ENCODE results near the gene KIAA0513. TPM values are rescaled to one million over a fixed set of nuclear protein-coding genes. Genes with fewer than 3 reads are reported as not detected.

The KIAA0513 gene
- total RNA-seq, 4 donors from 2014 or later: 18.5 to 41.3 (median 34.5) TPM

GRCh38 chr16:84990782-84991181 is 36.8 kb upstream of the KIAA0513 start:
- H3K4me1 ChIP-seq: peaks cover 36 to 45% (median 42%) of the 10 kb centered on the region in 4 donors
- peak overlapping the region in 1 of 4 donors; percentile 91 for H3K27ac ChIP-seq
- intact Hi-C loops (cut with DNase I; ENCODE audit: low total_unique reads): no loop called here
- no peaks in the 10 kb centered on the region for H3K9me3 ChIP-seq
- no peaks in the 10 kb centered on the region for H3K27me3 ChIP-seq
- 94 to 95% methylated on average over 8 to 9 of the region's 9 CpGs for WGBS, 2 donors (ENCODE audit: low coverage in 1 of 2)
- in situ Hi-C loops (cut with MboI; ENCODE audit: low pct_ligation_motif_present in 1 of 4, low pct_unique_long_range_greater_than_20kb in 1 of 4, low sequenced_read_pairs in 3 of 4): no loop called here
- DNase-seq: no peak
- TF ChIP-seq CTCF (IDR thresholded peaks at IDR 0.05): no peak
- TF ChIP-seq POLR2A (IDR thresholded peaks at IDR 0.05): no peak
- TF ChIP-seq EP300 (IDR thresholded peaks at IDR 0.05; ENCODE audit: low read depth): no peak
- no peak for TF ChIP-seq POLR2AphosphoS5 (IDR thresholded peaks at IDR 0.05)
- H3K4me3 ChIP-seq: no peak overlapping the region
- H3K36me3 ChIP-seq: peaks cover 0 to 25% (median 9%) of the 10 kb centered on the region in 4 donors

DNA sequence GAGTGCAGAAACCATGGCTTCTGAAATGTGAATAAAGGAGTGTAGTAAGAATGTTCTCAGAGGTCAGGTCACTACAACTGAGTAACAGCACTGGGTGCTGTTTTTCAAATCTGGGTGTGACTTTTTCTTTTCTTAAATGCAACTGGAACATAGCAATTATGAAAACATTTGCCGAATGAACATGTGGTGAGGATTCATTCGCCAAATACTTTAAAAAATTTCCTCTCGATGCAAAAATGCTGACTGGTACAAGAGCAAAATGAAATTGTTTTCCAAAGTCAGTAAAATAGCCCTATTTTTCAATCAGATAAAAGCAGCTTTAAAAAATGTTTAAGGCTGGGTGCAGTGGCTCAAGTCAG is 34.9 kb upstream of the KIAA0513 start:
- H3K4me3 ChIP-seq: no peak overlapping the region
- WGBS, 2 donors (ENCODE audit: low coverage in 1 of 2): 33 to 38% methylated on average over 3 of the region's 3 CpGs
- intact Hi-C loops (cut with DNase I; ENCODE audit: low total_unique reads) (no loop called here), in situ Hi-C loops (cut with MboI; ENCODE audit: low pct_ligation_motif_present in 1 of 4, low pct_unique_long_range_greater_than_20kb in 1 of 4, low sequenced_read_pairs in 3 of 4) (no loop called here)
- DNase-seq: no peak
- peak overlapping the region; percentile 85 to 91 (median 88) for H3K27ac ChIP-seq
- peaks cover 40 to 57% (median 52%) of the 10 kb centered on the region in 4 donors for H3K4me1 ChIP-seq
- H3K9me3 ChIP-seq: no peaks in the 10 kb centered on the region
- H3K27me3 ChIP-seq: no peaks in the 10 kb centered on the region
- peaks cover 0 to 21% (median 9%) of the 10 kb centered on the region in 4 donors for H3K36me3 ChIP-seq
- no peak for TF ChIP-seq EP300 (IDR thresholded peaks at IDR 0.05; ENCODE audit: low read depth)
- no peak for TF ChIP-seq POLR2A (IDR thresholded peaks at IDR 0.05)
- TF ChIP-seq CTCF (IDR thresholded peaks at IDR 0.05): no peak
- TF ChIP-seq POLR2AphosphoS5 (IDR thresholded peaks at IDR 0.05): no peak

DNA sequence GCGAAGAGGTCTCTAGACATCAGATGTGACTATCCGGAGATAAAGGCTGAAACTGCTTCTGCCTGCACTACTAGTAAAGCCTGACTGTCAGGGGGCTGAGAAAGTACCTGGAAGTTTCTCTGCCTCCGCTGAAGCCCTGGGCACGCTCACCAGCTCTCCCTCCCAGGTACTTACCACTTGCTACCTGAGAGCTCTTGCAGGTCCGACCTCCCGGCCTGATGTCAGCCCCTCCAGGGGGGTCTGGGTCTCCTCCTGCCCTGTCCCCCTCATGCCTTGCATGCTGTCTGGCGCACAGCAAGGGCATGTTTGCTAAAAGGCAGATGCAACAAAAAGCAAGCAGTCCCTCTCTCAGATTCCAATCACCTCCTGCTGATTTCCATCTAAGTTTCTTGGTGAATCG is 33.7 kb upstream of the KIAA0513 start:
- peaks cover 40 to 59% (median 54%) of the 10 kb centered on the region in 4 donors for H3K4me1 ChIP-seq
- intact Hi-C loops (cut with DNase I; ENCODE audit: low total_unique reads): no loop called here
- H3K36me3 ChIP-seq: peaks cover 0 to 15% (median 5%) of the 10 kb centered on the region in 4 donors
- H3K4me3 ChIP-seq: no peak overlapping the region
- H3K9me3 ChIP-seq: no peaks in the 10 kb centered on the region
- H3K27me3 ChIP-seq: no peaks in the 10 kb centered on the region
- in situ Hi-C loops (cut with MboI; ENCODE audit: low pct_ligation_motif_present in 1 of 4, low pct_unique_long_range_greater_than_20kb in 1 of 4, low sequenced_read_pairs in 3 of 4): no loop called here
- WGBS, 2 donors (ENCODE audit: low coverage in 1 of 2): 93 to 97% methylated on average over 3 to 8 of the region's 8 CpGs
- peak overlapping the region; percentile 85 to 91 (median 88) for H3K27ac ChIP-seq
- TF ChIP-seq EP300 (IDR thresholded peaks at IDR 0.05; ENCODE audit: low read depth) (no peak), POLR2A (IDR thresholded peaks at IDR 0.05) (no peak), POLR2AphosphoS5 (IDR thresholded peaks at IDR 0.05) (no peak), CTCF (IDR thresholded peaks at IDR 0.05) (no peak)
- no peak for DNase-seq

- Histone ChIP-seq H3K27me3 (no peaks in the 10 kb centered on the region), H3K36me3 (no peaks in the 10 kb centered on the region), H3K27ac (peak overlapping the region; percentile 85 to 91 (median 88)), H3K4me3 (no peak overlapping the region), H3K4me1 (peaks cover 42 to 77% (median 69%) of the 10 kb centered on the region in 4 donors), H3K9me3 (no peaks in the 10 kb centered on the region)
- in situ Hi-C loops (cut with MboI; ENCODE audit: low pct_ligation_motif_present in 1 of 4, low pct_unique_long_range_greater_than_20kb in 1 of 4, low sequenced_read_pairs in 3 of 4) (no loop called here), intact Hi-C loops (cut with DNase I; ENCODE audit: low total_unique reads) (no loop called here)
- no peak for DNase-seq
- TF ChIP-seq EP300 (IDR thresholded peaks at IDR 0.05; ENCODE audit: low read depth): no peak
- TF ChIP-seq POLR2A (IDR thresholded peaks at IDR 0.05): no peak
- TF ChIP-seq POLR2AphosphoS5 (IDR thresholded peaks at IDR 0.05): no peak
- TF ChIP-seq CTCF (IDR thresholded peaks at IDR 0.05): no peak
- 59 to 78% methylated on average over 4 to 8 of the region's 8 CpGs for WGBS, 2 donors (ENCODE audit: low coverage in 1 of 2)
Observed at GRCh38 chr16:84995663-84996062, 31.9 kb upstream of the KIAA0513 start.
